Ovary (tissue), 3 donors: Measurements from ENCODE around the gene CACNA1H.

Experiments used
- CTCF ChIP-seq, 3 donors: fragments of 450-650 bp in 2 of 3; fragments of 200-600 bp in 1 of 3; IDR thresholded peaks; one replicate each; pipeline versions ENCODE4 v1.5.1 to v1.8.0; 2016 to 2022; ENCODE audit warnings: antibody characterized with exemption in 3 of 3, mild to moderate bottlenecking in 1 of 3
- EP300 ChIP-seq: sonication (generic); formaldehyde crosslinking; IDR thresholded peaks from one replicate; pipeline ENCODE4 v1.6.1; 2017; ENCODE audit warnings: antibody characterized with exemption
- POLR2A ChIP-seq: fragments of 450-650 bp; IDR thresholded peaks from one replicate; pipeline ENCODE4 v1.6.1; 2017; ENCODE audit warnings: antibody characterized with exemption, mild to moderate bottlenecking, moderate library complexity
- donor health status: DM: no; HTN: no; CAD: no.

- TF ChIP-seq CTCF (IDR thresholded peaks at IDR 0.05) (no peak), POLR2A (no peak), EP300 (no peak)
Observed at GRCh38 chr16:1140582-1141162, 12.2 kb upstream of the CACNA1H start.
